Measurements from ENCODE around the gene ZCCHC7.
"Not testable (repeated sequence)": the region's sequence is repeated elsewhere in the genome, so short reads cannot be mapped to it uniquely, and the experiment has no call there.

Gene ZCCHC7

DNA sequence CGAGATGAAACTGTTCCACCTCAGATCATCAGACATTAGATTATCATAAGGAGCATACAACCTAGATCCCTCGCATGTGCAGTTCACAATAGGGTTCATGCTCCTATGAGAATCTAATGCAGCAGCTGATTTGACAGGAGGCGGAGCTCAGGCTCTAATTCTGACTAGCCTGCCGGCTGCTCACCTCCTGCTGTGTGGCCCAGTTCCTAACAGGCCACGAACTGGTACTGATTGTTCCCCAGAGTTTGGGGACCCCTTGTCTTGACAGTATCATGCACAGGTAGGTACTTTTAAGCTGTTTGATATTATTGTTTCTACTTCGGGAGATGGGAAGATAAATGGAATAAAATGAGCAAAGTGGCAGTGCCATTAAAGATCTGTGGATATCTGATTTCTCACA, 66.9 kb downstream of the ZCCHC7 start:
- no peaks in the 10 kb centered on the region for H3K9me3 ChIP-seq (ENCODE audit: insufficient read depth, low read length, severe bottlenecking)
- no peak overlapping the region for H3K27ac ChIP-seq (ENCODE audit: low read length)

DNA sequence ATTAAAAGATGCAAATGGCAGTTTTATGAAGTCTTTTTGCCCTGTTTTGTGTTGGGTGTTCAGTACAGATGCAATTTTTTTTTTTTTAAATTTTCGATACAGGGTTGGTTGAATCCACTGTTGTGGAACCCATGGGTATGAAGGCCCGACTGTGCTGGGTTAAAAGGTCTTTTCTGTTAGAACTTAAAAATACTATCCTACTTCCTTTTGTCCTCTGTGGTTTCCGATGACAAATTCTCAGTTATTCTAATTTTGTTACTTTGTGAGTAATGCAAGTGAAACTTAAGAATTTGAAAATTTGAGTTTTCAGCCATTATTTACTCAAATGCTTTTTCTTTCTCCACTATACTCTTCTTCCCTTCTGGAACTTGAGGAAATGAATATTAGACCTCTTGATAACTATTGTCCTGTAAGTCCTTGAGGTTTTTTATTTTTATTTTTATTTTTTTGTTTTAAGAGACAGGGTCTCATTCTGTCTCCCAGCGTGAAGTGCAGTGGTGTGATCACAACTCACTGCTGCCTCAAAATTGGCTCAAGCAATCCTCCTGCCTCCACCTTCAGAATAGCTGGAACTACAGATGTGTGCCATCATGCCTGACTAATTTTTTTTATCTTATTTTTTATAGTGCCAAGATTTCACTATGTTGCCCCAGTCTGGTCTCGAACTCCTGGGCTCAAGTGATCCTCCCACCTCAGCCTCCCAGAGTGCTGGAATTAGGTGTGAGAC, 67.5 kb downstream of the ZCCHC7 start:
- no peak for DNase-seq
- H3K4me3 ChIP-seq (ENCODE audit: low read depth in 1 of 2, low read length in 2 of 2): no peak overlapping the region
- H3K9me3 ChIP-seq (ENCODE audit: insufficient read depth, low read length, severe bottlenecking): no peaks in the 10 kb centered on the region
- H3K27ac ChIP-seq (ENCODE audit: low read length): no peak overlapping the region
- no peak for TF ChIP-seq EZH2 (IDR thresholded peaks at IDR 0.05; ENCODE audit: borderline replicate concordance, low read depth, low read length, severe bottlenecking)
- TF ChIP-seq, protein P1, sequence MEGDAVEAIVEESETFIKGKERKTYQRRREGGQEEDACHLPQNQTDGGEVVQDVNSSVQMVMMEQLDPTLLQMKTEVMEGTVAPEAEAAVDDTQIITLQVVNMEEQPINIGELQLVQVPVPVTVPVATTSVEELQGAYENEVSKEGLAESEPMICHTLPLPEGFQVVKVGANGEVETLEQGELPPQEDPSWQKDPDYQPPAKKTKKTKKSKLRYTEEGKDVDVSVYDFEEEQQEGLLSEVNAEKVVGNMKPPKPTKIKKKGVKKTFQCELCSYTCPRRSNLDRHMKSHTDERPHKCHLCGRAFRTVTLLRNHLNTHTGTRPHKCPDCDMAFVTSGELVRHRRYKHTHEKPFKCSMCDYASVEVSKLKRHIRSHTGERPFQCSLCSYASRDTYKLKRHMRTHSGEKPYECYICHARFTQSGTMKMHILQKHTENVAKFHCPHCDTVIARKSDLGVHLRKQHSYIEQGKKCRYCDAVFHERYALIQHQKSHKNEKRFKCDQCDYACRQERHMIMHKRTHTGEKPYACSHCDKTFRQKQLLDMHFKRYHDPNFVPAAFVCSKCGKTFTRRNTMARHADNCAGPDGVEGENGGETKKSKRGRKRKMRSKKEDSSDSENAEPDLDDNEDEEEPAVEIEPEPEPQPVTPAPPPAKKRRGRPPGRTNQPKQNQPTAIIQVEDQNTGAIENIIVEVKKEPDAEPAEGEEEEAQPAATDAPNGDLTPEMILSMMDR (IDR thresholded peaks at IDR 0.05; ENCODE audit: borderline replicate concordance, extremely low read depth, low read length, poor library complexity, severe bottlenecking): no peak
- no peak overlapping the region for H2AFZ ChIP-seq (ENCODE audit: low read depth, low read length)
- no peak overlapping the region for H3K4me2 ChIP-seq (ENCODE audit: insufficient read depth, low read length)
- H4K20me1 ChIP-seq (ENCODE audit: insufficient read depth, low read length): no peaks in the 10 kb centered on the region
- H3K9ac ChIP-seq (ENCODE audit: low read depth, low read length): no peak overlapping the region
- H3K27me3 ChIP-seq (ENCODE audit: insufficient read depth, low read length, poor library complexity): no peaks in the 10 kb centered on the region
- peaks cover 14% of the 10 kb centered on the region; the same call in 1 of the 2 replicates for H3K79me2 ChIP-seq (ENCODE audit: insufficient read depth, low read length)
- peaks cover 7% of the 10 kb centered on the region for H3K4me1 ChIP-seq (ENCODE audit: insufficient read depth, low read length)
- ATAC-seq (ENCODE audit: insufficient read depth, low read depth): no peak
- H3K36me3 ChIP-seq (ENCODE audit: insufficient read depth, low read length): peaks cover 10% of the 10 kb centered on the region; the same call in 1 of the 2 replicates

More for the DNA sequence above, 66.9 kb downstream of the ZCCHC7 start:
- TF ChIP-seq, protein P1 (IDR thresholded peaks at IDR 0.05; ENCODE audit: borderline replicate concordance, extremely low read depth, low read length, poor library complexity, severe bottlenecking): no peak
- TF ChIP-seq EZH2 (IDR thresholded peaks at IDR 0.05; ENCODE audit: borderline replicate concordance, low read depth, low read length, severe bottlenecking): no peak
- no peak overlapping the region for H3K4me2 ChIP-seq (ENCODE audit: insufficient read depth, low read length)
- H3K4me1 ChIP-seq (ENCODE audit: insufficient read depth, low read length): peaks cover 7% of the 10 kb centered on the region
- DNase-seq (no peak), ATAC-seq (ENCODE audit: insufficient read depth, low read depth) (no peak)
- H3K79me2 ChIP-seq (ENCODE audit: insufficient read depth, low read length): peaks cover 14% of the 10 kb centered on the region; the same call in 1 of the 2 replicates
- H3K36me3 ChIP-seq (ENCODE audit: insufficient read depth, low read length): peaks cover 10% of the 10 kb centered on the region; the same call in 1 of the 2 replicates
- H4K20me1 ChIP-seq (ENCODE audit: insufficient read depth, low read length): no peaks in the 10 kb centered on the region
- no peak overlapping the region for H3K4me3 ChIP-seq (ENCODE audit: low read depth in 1 of 2, low read length in 2 of 2)
- no peaks in the 10 kb centered on the region for H3K27me3 ChIP-seq (ENCODE audit: insufficient read depth, low read length, poor library complexity)
- no peak overlapping the region for H2AFZ ChIP-seq (ENCODE audit: low read depth, low read length)
- H3K9ac ChIP-seq (ENCODE audit: low read depth, low read length): no peak overlapping the region

DNA sequence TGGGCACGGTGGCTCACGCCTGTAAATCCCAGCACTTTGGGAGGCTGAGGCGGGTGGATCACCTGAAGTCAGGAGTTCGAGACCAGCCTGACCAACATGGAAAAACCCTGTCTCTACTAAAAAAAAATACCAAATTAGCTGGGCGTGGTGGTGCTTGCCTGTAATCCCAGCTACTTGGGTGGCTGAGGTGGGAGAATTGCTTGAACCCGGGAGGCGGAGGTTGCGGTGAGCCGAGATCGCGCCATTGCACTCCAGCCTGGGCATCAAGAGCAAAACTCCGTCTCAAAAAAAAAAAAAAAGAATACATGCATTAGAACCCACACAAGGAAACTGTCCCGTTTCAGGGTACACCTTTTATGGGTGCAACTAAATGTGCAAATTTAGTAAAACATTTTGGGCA, 70.4 kb downstream of the ZCCHC7 start:
- peaks cover 11% of the 10 kb centered on the region for H3K4me1 ChIP-seq (ENCODE audit: insufficient read depth, low read length)
- H3K4me3 ChIP-seq (ENCODE audit: low read depth in 1 of 2, low read length in 2 of 2); DNase-seq; H3K79me2 ChIP-seq (ENCODE audit: insufficient read depth, low read length); H3K27ac ChIP-seq (ENCODE audit: low read length); H3K9ac ChIP-seq (ENCODE audit: low read depth, low read length); ATAC-seq (ENCODE audit: insufficient read depth, low read depth); H3K9me3 ChIP-seq (ENCODE audit: insufficient read depth, low read length, severe bottlenecking); H2AFZ ChIP-seq (ENCODE audit: low read depth, low read length); H4K20me1 ChIP-seq (ENCODE audit: insufficient read depth, low read length); H3K27me3 ChIP-seq (ENCODE audit: insufficient read depth, low read length, poor library complexity); H3K4me2 ChIP-seq (ENCODE audit: insufficient read depth, low read length); H3K36me3 ChIP-seq (ENCODE audit: insufficient read depth, low read length): not testable (repeated sequence)

DNA sequence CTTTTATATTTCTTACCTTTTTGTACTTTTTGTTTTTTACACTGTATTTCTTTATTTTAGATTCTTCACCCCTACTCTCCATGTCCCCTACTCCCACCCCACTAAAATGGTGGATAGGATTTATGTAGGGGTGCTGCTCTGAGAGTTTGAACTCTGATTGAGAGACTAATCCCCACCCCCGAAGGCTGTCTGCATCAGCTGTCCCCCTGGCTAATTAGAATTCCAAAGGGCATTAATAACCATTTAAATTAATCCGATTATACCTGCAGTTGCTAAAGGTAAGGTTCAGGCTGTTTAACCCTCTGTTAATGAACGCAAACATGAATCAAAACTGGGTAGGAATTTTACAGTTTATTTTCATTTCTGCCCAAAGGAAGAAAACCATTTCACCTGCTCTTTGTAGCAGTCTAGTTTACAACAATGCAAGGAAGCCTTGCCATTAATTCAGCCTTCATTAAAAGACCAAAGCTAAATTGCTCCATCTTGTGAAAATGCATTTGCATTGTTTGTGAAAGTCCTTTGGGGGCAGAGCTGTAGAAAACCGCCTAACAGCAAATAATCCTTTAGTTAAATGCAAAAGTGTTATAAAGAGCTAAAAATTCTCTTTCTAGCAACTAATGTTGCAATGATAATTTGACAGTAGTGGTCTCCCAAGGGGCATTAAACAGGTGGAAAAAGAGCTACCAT, 71.2 kb downstream of the ZCCHC7 start:
- no peak overlapping the region for H3K27ac ChIP-seq (ENCODE audit: low read length)
- TF ChIP-seq, protein P1 (IDR thresholded peaks at IDR 0.05; ENCODE audit: borderline replicate concordance, extremely low read depth, low read length, poor library complexity, severe bottlenecking): no peak
- no peak for TF ChIP-seq EZH2 (IDR thresholded peaks at IDR 0.05; ENCODE audit: borderline replicate concordance, low read depth, low read length, severe bottlenecking)
- H3K9me3 ChIP-seq (ENCODE audit: insufficient read depth, low read length, severe bottlenecking): no peaks in the 10 kb centered on the region
- H3K4me1 ChIP-seq (ENCODE audit: insufficient read depth, low read length): peaks cover 19% of the 10 kb centered on the region
- ATAC-seq (ENCODE audit: insufficient read depth, low read depth) (no peak), DNase-seq (no peak)
- H3K27me3 ChIP-seq (ENCODE audit: insufficient read depth, low read length, poor library complexity): no peaks in the 10 kb centered on the region
- H2AFZ ChIP-seq (ENCODE audit: low read depth, low read length): no peak overlapping the region
- H3K9ac ChIP-seq (ENCODE audit: low read depth, low read length): no peak overlapping the region
- peaks cover 10% of the 10 kb centered on the region; the same call in 1 of the 2 replicates for H3K36me3 ChIP-seq (ENCODE audit: insufficient read depth, low read length)
- no peaks in the 10 kb centered on the region for H4K20me1 ChIP-seq (ENCODE audit: insufficient read depth, low read length)
- 0 out of 2 replicates have a peak, but pooled peaks cover 4% of the 10 kb centered on the region for H3K79me2 ChIP-seq (ENCODE audit: insufficient read depth, low read length)
- H3K4me3 ChIP-seq (ENCODE audit: low read depth in 1 of 2, low read length in 2 of 2): no peak overlapping the region
- no peak overlapping the region for H3K4me2 ChIP-seq (ENCODE audit: insufficient read depth, low read length)

All from DND-41 (cell line).